NOMO-1 treated with DMSO at 0.1 percent for 48 hours (cell line): ENCODE results near the gene CENPP.

Experiments
- DNase-seq: peaks from one replicate; lab custom pipeline; 2025; ENCODE audit not compliant: unreplicated experiment; lab: John Stamatoyannopoulos, UW

The CENPP gene

GRCh38 chr9:92312887-92313623 lies 12.7 kb upstream of the CENPP start:
- DNase-seq: no peak

- no peak for DNase-seq
These were observed 12.1 kb upstream of the CENPP start for GRCh38 chr9:92313624-92314012.

GRCh38 chr9:92315456-92315855 lies 10.3 kb upstream of the CENPP start:
- no peak for DNase-seq

GRCh38 chr9:92324431-92324830 lies 1.3 kb upstream of the CENPP start:
- no peak for DNase-seq

- DNase-seq: no peak
These were observed 874 bp upstream of the CENPP start for GRCh38 chr9:92324889-92325268.

- peak; percentile 58 for DNase-seq
These were observed 293 bp downstream of the CENPP start for GRCh38 chr9:92325991-92326500.

GRCh38 chr9:92327283-92327850 lies 1.6 kb downstream of the CENPP start:
- DNase-seq: no peak

GRCh38 chr9:92328225-92328624 lies 2.5 kb downstream of the CENPP start:
- no peak for DNase-seq

- DNase-seq: no peak
These were observed 7.0 kb downstream of the CENPP start for GRCh38 chr9:92332577-92333281.

- no peak for DNase-seq
These were observed 7.5 kb downstream of the CENPP start for GRCh38 chr9:92333282-92333634.

- no peak for DNase-seq
These were observed 15.8 kb downstream of the CENPP start for GRCh38 chr9:92341578-92341977.

GRCh38 chr9:92342825-92343488 lies 17.2 kb downstream of the CENPP start:
- DNase-seq: no peak

- no peak for DNase-seq
These were observed 19.8 kb downstream of the CENPP start for GRCh38 chr9:92345582-92345981.

- no peak for DNase-seq
These were observed 24.3 kb downstream of the CENPP start for GRCh38 chr9:92349771-92350739.

- no peak for DNase-seq
These were observed 25.0 kb downstream of the CENPP start for GRCh38 chr9:92350740-92351133.

GRCh38 chr9:92353051-92353450 lies 27.3 kb downstream of the CENPP start:
- DNase-seq: peak; percentile 79

- DNase-seq: peak; percentile 44
These were observed 33.7 kb downstream of the CENPP start for GRCh38 chr9:92359394-92359995.

- peak; percentile 52 for DNase-seq
These were observed 34.3 kb downstream of the CENPP start for GRCh38 chr9:92360083-92360482.

GRCh38 chr9:92369075-92369474 lies 43.3 kb downstream of the CENPP start:
- DNase-seq: no peak

GRCh38 chr9:92373167-92373566 lies 47.4 kb downstream of the CENPP start:
- DNase-seq: no peak
